ENCODE data around the gene FNBP1L. TPM values are rescaled to one million over a fixed set of nuclear protein-coding genes. Genes with fewer than 3 reads are reported as not detected.
A peak's percentile ranks its signal among the peaks of the same experiment; 100 is the strongest.

The FNBP1L gene
- total RNA-seq, 1 donor from 2014 or later, result 29.7 TPM

DNA sequence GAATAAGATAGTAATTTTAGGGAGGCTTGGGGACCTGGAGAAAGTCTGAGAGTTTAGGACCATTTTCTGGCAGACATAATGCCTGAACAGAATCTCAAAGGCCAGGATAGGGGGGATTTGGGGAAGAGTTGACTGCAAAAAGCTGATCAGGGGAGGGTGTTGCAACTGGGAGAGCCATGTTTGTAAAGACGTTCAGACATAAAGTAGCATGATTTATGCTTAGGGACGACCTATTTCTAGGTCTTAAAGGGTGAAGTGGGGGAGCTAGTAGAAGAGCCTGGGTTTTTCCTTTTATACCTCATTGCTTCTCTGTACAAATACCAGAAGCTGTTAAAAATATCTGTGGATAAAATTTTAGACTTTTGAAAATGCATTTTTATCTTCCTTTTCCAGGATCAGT lies 51.2 kb downstream of the FNBP1L start:
- TF ChIP-seq, protein P1, sequence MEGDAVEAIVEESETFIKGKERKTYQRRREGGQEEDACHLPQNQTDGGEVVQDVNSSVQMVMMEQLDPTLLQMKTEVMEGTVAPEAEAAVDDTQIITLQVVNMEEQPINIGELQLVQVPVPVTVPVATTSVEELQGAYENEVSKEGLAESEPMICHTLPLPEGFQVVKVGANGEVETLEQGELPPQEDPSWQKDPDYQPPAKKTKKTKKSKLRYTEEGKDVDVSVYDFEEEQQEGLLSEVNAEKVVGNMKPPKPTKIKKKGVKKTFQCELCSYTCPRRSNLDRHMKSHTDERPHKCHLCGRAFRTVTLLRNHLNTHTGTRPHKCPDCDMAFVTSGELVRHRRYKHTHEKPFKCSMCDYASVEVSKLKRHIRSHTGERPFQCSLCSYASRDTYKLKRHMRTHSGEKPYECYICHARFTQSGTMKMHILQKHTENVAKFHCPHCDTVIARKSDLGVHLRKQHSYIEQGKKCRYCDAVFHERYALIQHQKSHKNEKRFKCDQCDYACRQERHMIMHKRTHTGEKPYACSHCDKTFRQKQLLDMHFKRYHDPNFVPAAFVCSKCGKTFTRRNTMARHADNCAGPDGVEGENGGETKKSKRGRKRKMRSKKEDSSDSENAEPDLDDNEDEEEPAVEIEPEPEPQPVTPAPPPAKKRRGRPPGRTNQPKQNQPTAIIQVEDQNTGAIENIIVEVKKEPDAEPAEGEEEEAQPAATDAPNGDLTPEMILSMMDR (IDR thresholded peaks at IDR 0.05; ENCODE audit: insufficient read depth, low read length, severe bottlenecking), result no peak
- no peak for FAIRE-seq

DNA sequence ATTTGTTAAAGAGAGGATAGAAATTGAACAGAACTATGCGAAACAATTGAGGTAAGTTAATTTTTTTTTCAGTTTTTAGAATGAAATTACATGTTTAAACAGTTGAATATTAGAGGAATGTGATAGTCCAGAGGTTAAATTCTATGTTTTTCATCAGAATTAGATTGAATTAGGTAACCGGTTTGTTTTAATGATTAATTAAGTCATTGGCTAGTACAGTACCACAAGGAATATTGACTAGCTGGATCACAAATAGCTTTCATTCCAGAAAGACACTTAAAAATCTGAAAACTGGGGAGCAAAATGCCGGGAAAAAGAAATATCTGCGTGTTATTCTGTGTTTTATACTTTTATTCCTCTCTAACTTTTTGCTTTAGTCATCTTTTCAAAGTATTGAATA lies 51.6 kb downstream of the FNBP1L start:
- H3K27me3 ChIP-seq (ENCODE audit: control insufficient read depth, insufficient read depth, low read length), result no peaks in the 10 kb centered on the region
- H3K4me3 ChIP-seq (ENCODE audit: low read depth, low read length), result no peak overlapping the region
- DNase-seq (ENCODE audit: low read depth) (no peak), FAIRE-seq (no peak)
- TF ChIP-seq, protein P1 (IDR thresholded peaks at IDR 0.05; ENCODE audit: insufficient read depth, low read length, severe bottlenecking), result no peak
- no peaks in the 10 kb centered on the region for H3K36me3 ChIP-seq (ENCODE audit: control insufficient read depth, insufficient read depth, low read length)

More for the DNA sequence above, 51.2 kb downstream of the FNBP1L start:
- no peak for DNase-seq (ENCODE audit: low read depth)
- Histone ChIP-seq H3K36me3 (ENCODE audit: control insufficient read depth, insufficient read depth, low read length) (no peaks in the 10 kb centered on the region), H3K4me3 (ENCODE audit: low read depth, low read length) (no peak overlapping the region), H3K27me3 (ENCODE audit: control insufficient read depth, insufficient read depth, low read length) (no peaks in the 10 kb centered on the region)

DNA sequence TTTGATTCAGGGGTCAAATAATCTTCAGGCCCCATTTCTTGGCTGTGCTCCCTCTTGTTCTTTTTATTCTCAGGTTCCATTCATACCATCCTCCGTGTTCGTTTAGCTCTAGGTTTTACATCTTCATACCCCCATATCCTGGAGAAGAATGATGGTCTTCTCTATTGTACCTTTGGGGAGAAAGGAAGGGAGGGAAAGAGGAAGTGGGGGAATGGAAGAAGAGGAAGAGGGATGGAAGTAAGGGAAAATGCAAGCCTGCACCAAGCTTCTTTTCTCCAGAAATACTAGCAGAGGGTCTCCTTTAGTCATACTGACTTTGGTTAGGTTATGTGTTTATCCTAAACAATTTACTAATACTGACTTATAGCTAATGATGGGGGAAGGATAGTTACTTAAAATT lies 52.4 kb downstream of the FNBP1L start:
- Histone ChIP-seq H3K36me3 (ENCODE audit: control insufficient read depth, insufficient read depth, low read length) (no peaks in the 10 kb centered on the region), H3K4me3 (ENCODE audit: low read depth, low read length) (no peak overlapping the region), H3K27me3 (ENCODE audit: control insufficient read depth, insufficient read depth, low read length) (no peaks in the 10 kb centered on the region)
- FAIRE-seq (no peak), DNase-seq (ENCODE audit: low read depth) (no peak)
- TF ChIP-seq, protein P1 (IDR thresholded peaks at IDR 0.05; ENCODE audit: insufficient read depth, low read length, severe bottlenecking), result no peak

DNA sequence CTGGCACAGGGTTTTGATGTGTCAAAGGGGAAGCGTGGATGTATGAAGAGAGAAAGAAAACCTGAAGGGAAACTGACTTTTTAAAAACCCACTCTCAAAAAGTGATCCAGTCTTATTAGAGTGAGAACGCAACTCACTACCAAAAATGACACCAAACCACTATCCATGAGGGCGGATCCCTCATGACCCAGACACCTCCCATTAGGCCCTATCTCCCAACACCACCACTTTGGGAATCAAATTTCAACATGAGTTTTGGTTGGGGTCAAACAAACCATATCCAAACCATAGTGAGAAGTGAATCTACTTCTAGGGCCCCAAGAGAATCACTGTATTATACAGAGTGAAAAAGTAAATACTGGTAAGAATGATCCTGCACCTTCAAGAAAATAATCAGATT lies 53.5 kb downstream of the FNBP1L start:
- DNase-seq (ENCODE audit: low read depth) (no peak), FAIRE-seq (peak; percentile 32)
- no peaks in the 10 kb centered on the region for H3K36me3 ChIP-seq (ENCODE audit: control insufficient read depth, insufficient read depth, low read length)
- no peak overlapping the region for H3K4me3 ChIP-seq (ENCODE audit: low read depth, low read length)
- no peaks in the 10 kb centered on the region for H3K27me3 ChIP-seq (ENCODE audit: control insufficient read depth, insufficient read depth, low read length)
- TF ChIP-seq, protein P1 (IDR thresholded peaks at IDR 0.05; ENCODE audit: insufficient read depth, low read length, severe bottlenecking), result no peak

DNA sequence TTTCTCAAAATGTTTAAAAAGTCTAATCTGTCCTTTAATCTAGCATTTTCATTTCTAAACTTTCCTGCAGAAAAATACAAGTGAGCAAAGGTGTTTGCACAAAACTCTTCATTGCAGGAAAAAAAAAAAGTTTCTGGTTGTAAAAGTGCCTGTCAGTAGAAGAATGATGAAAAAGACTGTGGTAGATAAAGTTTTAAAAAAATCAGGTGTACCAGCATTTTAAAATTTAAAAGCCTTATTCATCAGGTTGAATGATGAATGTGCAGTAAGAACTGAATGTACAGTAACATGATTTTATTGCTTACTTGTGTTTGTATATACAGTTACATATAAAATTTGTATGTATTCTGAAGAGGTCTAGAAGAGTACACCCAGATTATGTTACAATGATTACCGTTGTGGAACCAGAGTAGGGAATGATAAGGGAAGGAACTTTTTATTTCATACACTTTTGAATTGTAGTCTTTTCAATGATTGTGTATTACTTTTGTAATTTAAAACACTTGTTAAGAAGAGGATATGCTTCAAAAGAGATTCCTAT lies 54.0 kb downstream of the FNBP1L start:
- DNase-seq (ENCODE audit: low read depth) (no peak), FAIRE-seq (no peak)
- TF ChIP-seq, protein P1 (IDR thresholded peaks at IDR 0.05; ENCODE audit: insufficient read depth, low read length, severe bottlenecking), result no peak
- no peaks in the 10 kb centered on the region for H3K27me3 ChIP-seq (ENCODE audit: control insufficient read depth, insufficient read depth, low read length)
- no peak overlapping the region for H3K4me3 ChIP-seq (ENCODE audit: low read depth, low read length)
- H3K36me3 ChIP-seq (ENCODE audit: control insufficient read depth, insufficient read depth, low read length), result no peaks in the 10 kb centered on the region

DNA sequence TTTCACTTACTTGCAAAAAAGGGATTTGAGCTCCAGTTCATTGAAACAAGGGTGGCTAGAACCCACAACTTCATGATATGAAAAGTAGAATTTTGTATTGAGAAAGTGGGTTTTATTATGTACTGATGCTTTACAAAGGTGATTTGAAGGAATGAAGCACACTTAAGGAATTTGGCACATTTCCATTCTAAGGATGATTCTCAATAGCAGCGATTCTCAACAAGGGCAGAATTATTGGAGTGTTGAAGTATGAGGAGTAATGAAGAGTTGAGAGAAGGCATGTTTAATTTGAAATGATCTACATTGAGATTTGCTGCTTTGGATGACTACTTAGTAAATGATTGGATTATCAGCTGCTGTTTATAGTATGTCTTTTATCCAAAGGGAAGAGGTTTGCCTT lies 54.7 kb downstream of the FNBP1L start:
- no peaks in the 10 kb centered on the region for H3K36me3 ChIP-seq (ENCODE audit: control insufficient read depth, insufficient read depth, low read length)
- TF ChIP-seq, protein P1 (IDR thresholded peaks at IDR 0.05; ENCODE audit: insufficient read depth, low read length, severe bottlenecking), result no peak
- no peak for FAIRE-seq
- no peak overlapping the region for H3K4me3 ChIP-seq (ENCODE audit: low read depth, low read length)
- DNase-seq (ENCODE audit: low read depth), result peak; percentile 51
- H3K27me3 ChIP-seq (ENCODE audit: control insufficient read depth, insufficient read depth, low read length), result no peaks in the 10 kb centered on the region
